OCI-LY3 (cell line): ENCODE measurements around the gene NAGPA.

ENCODE experiments used
- H2AFZ ChIP-seq: fragments of 200-600, 300-600 bp; shearing (Covaris generic); 2 replicates; pipeline ENCODE4 v1.6.0; 2014; ENCODE audit warnings: antibody characterized with exemption, low read depth, low read length
- H3K27ac ChIP-seq: fragments of 200-600, 300-600 bp; sonication (generic); 2 replicates; pipeline ENCODE4 v1.5.1; 2014; ENCODE audit warnings: mild to moderate bottlenecking, low read length, moderate library complexity, mixed read lengths
- H3K27me3 ChIP-seq: fragments of 200-600, 300-600 bp; sonication (generic); 2 replicates; pipeline ENCODE4 v1.6.1; 2014; ENCODE audit warnings: low read depth, low read length, mixed read lengths
- H3K36me3 ChIP-seq: fragments of 200-600, 300-600 bp; sonication (generic); replicated peaks from 2 replicates; pipeline ENCODE3; 2014; ENCODE audit warnings: low read depth, low read length, mixed read lengths
- H3K4me1 ChIP-seq: fragments of 300-600, 200-600 bp; sonication (generic); 2 replicates; pipeline ENCODE4 v1.6.1; 2014; ENCODE audit warnings: low read length, mixed read lengths
- H3K4me2 ChIP-seq: fragments of 200-600, 300-600 bp; sonication (generic); 2 replicates; pipeline ENCODE4 v1.6.1; 2014; ENCODE audit warnings: low read length, mixed read lengths
- H3K4me3 ChIP-seq: fragments of 300-600, 200-600 bp; sonication (generic); 2 replicates; pipeline ENCODE4 v1.5.1; 2014; ENCODE audit warnings: antibody characterized with exemption, mild to moderate bottlenecking, low read length, moderate library complexity
- H3K79me2 ChIP-seq: fragments of 300-600, 200-600 bp; shearing (Covaris generic); 2 replicates; pipeline ENCODE4 v1.6.1; 2014; ENCODE audit warnings: mild to moderate bottlenecking, low read length, mixed read lengths
- H3K9ac ChIP-seq: fragments of 300-600, 200-600 bp; shearing (Covaris generic); 2 replicates; pipeline ENCODE4 v1.6.0; 2014; ENCODE audit warnings: mild to moderate bottlenecking, low read length, moderate library complexity
- H3K9me3 ChIP-seq: fragments of 200-600, 300-600 bp; shearing (Covaris generic); 2 replicates; pipeline ENCODE4 v1.6.1; 2014; ENCODE audit warnings: low read length, mixed read lengths; ENCODE audit not compliant: insufficient read depth
- H4K20me1 ChIP-seq: fragments of 200-600, 300-600 bp; sonication (generic); 2 replicates; pipeline ENCODE4 v1.6.1; 2016; ENCODE audit warnings: low read length, mixed read lengths; ENCODE audit not compliant: insufficient read depth
- EZH2phosphoT487 ChIP-seq: fragments of 200-600 bp; shearing (Covaris generic); IDR thresholded peaks from 2 replicates; pipeline ENCODE4 v1.6.1; 2018; ENCODE audit warnings: antibody characterized with exemption, mixed run types, low read depth
- TF ChIP-seq, protein P1 (sequence below): fragments of 200-600, 300-600 bp; sonication (generic); IDR thresholded peaks from 2 replicates; pipeline ENCODE4 v1.5.1; 2014; ENCODE audit warnings: antibody characterized with exemption, low read length, low read depth

NAGPA gene

GRCh38 chr16:5006348-5007193 lies 27.2 kb downstream of the NAGPA start:
- H3K4me1 ChIP-seq, result no peaks in the 10 kb centered on the region
- H2AFZ ChIP-seq, result no peak overlapping the region
- H3K36me3 ChIP-seq, result no peaks in the 10 kb centered on the region
- TF ChIP-seq EZH2phosphoT487, result no peak
- TF ChIP-seq, protein P1, sequence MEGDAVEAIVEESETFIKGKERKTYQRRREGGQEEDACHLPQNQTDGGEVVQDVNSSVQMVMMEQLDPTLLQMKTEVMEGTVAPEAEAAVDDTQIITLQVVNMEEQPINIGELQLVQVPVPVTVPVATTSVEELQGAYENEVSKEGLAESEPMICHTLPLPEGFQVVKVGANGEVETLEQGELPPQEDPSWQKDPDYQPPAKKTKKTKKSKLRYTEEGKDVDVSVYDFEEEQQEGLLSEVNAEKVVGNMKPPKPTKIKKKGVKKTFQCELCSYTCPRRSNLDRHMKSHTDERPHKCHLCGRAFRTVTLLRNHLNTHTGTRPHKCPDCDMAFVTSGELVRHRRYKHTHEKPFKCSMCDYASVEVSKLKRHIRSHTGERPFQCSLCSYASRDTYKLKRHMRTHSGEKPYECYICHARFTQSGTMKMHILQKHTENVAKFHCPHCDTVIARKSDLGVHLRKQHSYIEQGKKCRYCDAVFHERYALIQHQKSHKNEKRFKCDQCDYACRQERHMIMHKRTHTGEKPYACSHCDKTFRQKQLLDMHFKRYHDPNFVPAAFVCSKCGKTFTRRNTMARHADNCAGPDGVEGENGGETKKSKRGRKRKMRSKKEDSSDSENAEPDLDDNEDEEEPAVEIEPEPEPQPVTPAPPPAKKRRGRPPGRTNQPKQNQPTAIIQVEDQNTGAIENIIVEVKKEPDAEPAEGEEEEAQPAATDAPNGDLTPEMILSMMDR, result no peak
- no peak overlapping the region for H3K9ac ChIP-seq
- H3K27ac ChIP-seq, result no peak overlapping the region
- H3K9me3 ChIP-seq, result no peaks in the 10 kb centered on the region
- H3K4me2 ChIP-seq, result no peak overlapping the region
- H3K4me3 ChIP-seq, result no peak overlapping the region
- H3K79me2 ChIP-seq, result no peaks in the 10 kb centered on the region
- H3K27me3 ChIP-seq, result 0 out of 2 replicates have a peak, but pooled peaks cover 13% of the 10 kb centered on the region
- no peaks in the 10 kb centered on the region for H4K20me1 ChIP-seq

DNA sequence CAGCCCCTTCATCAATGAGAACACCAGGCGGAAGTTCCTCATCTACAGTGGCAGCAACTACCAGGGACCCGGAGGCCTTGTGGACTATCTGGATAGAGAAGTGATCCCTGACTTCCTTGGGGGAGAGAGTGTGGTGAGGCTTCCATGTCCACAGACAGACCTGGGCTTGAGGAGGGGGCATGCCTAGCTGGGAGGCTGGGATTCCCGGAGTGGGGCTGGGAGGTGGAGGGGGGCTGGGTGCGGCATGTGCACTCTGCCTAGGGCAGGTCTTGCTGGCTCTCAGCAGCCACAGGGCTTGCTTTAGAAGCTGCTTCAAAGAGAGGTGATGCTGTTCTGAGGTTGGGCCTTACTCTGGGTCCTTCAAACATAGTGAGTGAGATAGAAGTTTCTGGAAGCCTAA lies 27.8 kb downstream of the NAGPA start:
- Histone ChIP-seq H3K4me2 (no peak overlapping the region), H3K9me3 (no peaks in the 10 kb centered on the region), H3K27me3 (0 out of 2 replicates have a peak, but pooled peaks cover 15% of the 10 kb centered on the region), H3K79me2 (no peaks in the 10 kb centered on the region), H2AFZ (no peak overlapping the region), H3K4me3 (no peak overlapping the region), H3K9ac (no peak overlapping the region), H4K20me1 (no peaks in the 10 kb centered on the region), H3K27ac (no peak overlapping the region), H3K36me3 (no peaks in the 10 kb centered on the region), H3K4me1 (no peaks in the 10 kb centered on the region)
- no peak for TF ChIP-seq EZH2phosphoT487
- TF ChIP-seq, protein P1, result no peak

GRCh38 chr16:5004311-5004710 lies 29.4 kb downstream of the NAGPA start:
- H3K27me3 ChIP-seq, result 0 out of 2 replicates have a peak, but pooled peaks cover 15% of the 10 kb centered on the region
- no peak overlapping the region for H3K4me3 ChIP-seq
- no peaks in the 10 kb centered on the region for H3K36me3 ChIP-seq
- H3K4me1 ChIP-seq, result no peaks in the 10 kb centered on the region
- TF ChIP-seq EZH2phosphoT487, result no peak
- TF ChIP-seq, protein P1, result no peak
- H3K9ac ChIP-seq, result no peak overlapping the region
- no peak overlapping the region for H3K4me2 ChIP-seq
- no peaks in the 10 kb centered on the region for H3K79me2 ChIP-seq
- no peak overlapping the region for H2AFZ ChIP-seq
- H4K20me1 ChIP-seq, result no peaks in the 10 kb centered on the region
- no peak overlapping the region for H3K27ac ChIP-seq
- H3K9me3 ChIP-seq, result no peaks in the 10 kb centered on the region

- Histone ChIP-seq H3K36me3 (no peaks in the 10 kb centered on the region), H4K20me1 (no peaks in the 10 kb centered on the region), H3K4me2 (no peak overlapping the region), H3K4me3 (no peak overlapping the region), H3K9me3 (no peaks in the 10 kb centered on the region), H3K27ac (no peak overlapping the region), H3K27me3 (0 out of 2 replicates have a peak, but pooled peaks cover 15% of the 10 kb centered on the region), H3K4me1 (no peaks in the 10 kb centered on the region), H3K79me2 (no peaks in the 10 kb centered on the region), H2AFZ (no peak overlapping the region), H3K9ac (no peak overlapping the region)
- TF ChIP-seq, protein P1, result no peak
- no peak for TF ChIP-seq EZH2phosphoT487
Observed at GRCh38 chr16:5003828-5004227, 29.9 kb downstream of the NAGPA start.
